Activated naive CD4-positive, alpha-beta T cell treated with Interleukin-2 at 50 U/mL for 16 hours (primary cell): ENCODE measurements around the gene RCE1.
A peak's percentile ranks its signal among the peaks of the same experiment; 100 is the strongest.

Experiments
- DNase-seq: peaks from one replicate; pipeline ENCODE4 v3.0.0-alpha.2; 2020

RCE1 gene

GRCh38 chr11:66857927-66858185 lies 14.6 kb downstream of the RCE1 start:
- DNase-seq = no peak

GRCh38 chr11:66858186-66858938 lies 15.1 kb downstream of the RCE1 start:
- DNase-seq = no peak

GRCh38 chr11:66858939-66859685 lies 15.9 kb downstream of the RCE1 start:
- DNase-seq = no peak

- no peak for DNase-seq
These were observed 16.6 kb downstream of the RCE1 start for GRCh38 chr11:66859686-66860448.

- DNase-seq = no peak
These were observed 17.2 kb downstream of the RCE1 start for GRCh38 chr11:66860449-66860831.

GRCh38 chr11:66861038-66861773 lies 18.0 kb downstream of the RCE1 start:
- no peak for DNase-seq

- no peak for DNase-seq
These were observed 18.7 kb downstream of the RCE1 start for GRCh38 chr11:66861774-66862558.

GRCh38 chr11:66862559-66863037 lies 19.4 kb downstream of the RCE1 start:
- DNase-seq = no peak

GRCh38 chr11:66863428-66864125 lies 20.3 kb downstream of the RCE1 start:
- no peak for DNase-seq

GRCh38 chr11:66864172-66864901 lies 21.1 kb downstream of the RCE1 start:
- no peak for DNase-seq

- no peak for DNase-seq
These were observed 21.9 kb downstream of the RCE1 start for GRCh38 chr11:66864924-66865697.

GRCh38 chr11:66866007-66866406 lies 22.8 kb downstream of the RCE1 start:
- DNase-seq = no peak

GRCh38 chr11:66866511-66866986 lies 23.3 kb downstream of the RCE1 start:
- no peak for DNase-seq

GRCh38 chr11:66867425-66868040 lies 24.3 kb downstream of the RCE1 start:
- no peak for DNase-seq

- no peak for DNase-seq
These were observed 25.0 kb downstream of the RCE1 start for GRCh38 chr11:66868082-66868725.

- DNase-seq = peak; percentile 85
These were observed 25.7 kb downstream of the RCE1 start for GRCh38 chr11:66868726-66869566.

GRCh38 chr11:66869567-66869870 lies 26.3 kb downstream of the RCE1 start:
- no peak for DNase-seq

- no peak for DNase-seq
These were observed 26.9 kb downstream of the RCE1 start for GRCh38 chr11:66870131-66870530.
